Stimulated activated CD4-positive, alpha-beta T cell treated with anti-CD3 and anti-CD28 coated beads, Interleukin-1b, Interleukin-23, amount 100 ng/mL, for 4 hours (primary cell): Measurements from ENCODE around the gene FSTL5.
"Not testable (repeated sequence)": the region's sequence is repeated elsewhere in the genome, so short reads cannot be mapped to it uniquely, and the experiment has no call there.

Experiments
- DNase-seq, 2 donors: peaks; one replicate each; pipeline ENCODE4 v3.0.0-alpha.2; 2020; ENCODE audit warnings: low read depth in 2 of 2

Gene FSTL5

GRCh38 chr4:161841759-161842158 is 322.0 kb downstream of the FSTL5 start:
- no peak for DNase-seq

- DNase-seq: no peak
Measured at GRCh38 chr4:161829591-161829990, 334.2 kb downstream of the FSTL5 start.

GRCh38 chr4:161828061-161828460 is 335.7 kb downstream of the FSTL5 start:
- no peak for DNase-seq

GRCh38 chr4:161827013-161827412 is 336.8 kb downstream of the FSTL5 start:
- no peak for DNase-seq

GRCh38 chr4:161823450-161823849 is 340.4 kb downstream of the FSTL5 start:
- no peak for DNase-seq

- DNase-seq: no peak
Measured at GRCh38 chr4:161822174-161822573, 341.6 kb downstream of the FSTL5 start.

- DNase-seq: no peak
Measured at GRCh38 chr4:161817914-161818313, 345.9 kb downstream of the FSTL5 start.

GRCh38 chr4:161816958-161817357 is 346.8 kb downstream of the FSTL5 start:
- DNase-seq: no peak

- DNase-seq: no peak
Measured at GRCh38 chr4:161815841-161816240, 348.0 kb downstream of the FSTL5 start.

- no peak for DNase-seq
Measured at GRCh38 chr4:161813889-161814288, 349.9 kb downstream of the FSTL5 start.

- DNase-seq: no peak
Measured at GRCh38 chr4:161813389-161813788, 350.4 kb downstream of the FSTL5 start.

GRCh38 chr4:161803171-161803570 is 360.6 kb downstream of the FSTL5 start:
- DNase-seq: no peak

- DNase-seq: no peak
Measured at GRCh38 chr4:161799710-161800109, 364.1 kb downstream of the FSTL5 start.

- no peak for DNase-seq
Measured at GRCh38 chr4:161792991-161793390, 370.8 kb downstream of the FSTL5 start.

- DNase-seq: no peak
Measured at GRCh38 chr4:161791796-161792556, 371.8 kb downstream of the FSTL5 start.

GRCh38 chr4:161767116-161767515 is 396.7 kb downstream of the FSTL5 start:
- no peak for DNase-seq

- no peak for DNase-seq
Measured at GRCh38 chr4:161762796-161763195, 401.0 kb downstream of the FSTL5 start.

GRCh38 chr4:161760008-161760407 is 403.8 kb downstream of the FSTL5 start:
- no peak for DNase-seq

GRCh38 chr4:161758412-161758811 is 405.4 kb downstream of the FSTL5 start:
- not testable (repeated sequence) for DNase-seq

- DNase-seq: no peak
Measured at GRCh38 chr4:161728929-161729328, 434.9 kb downstream of the FSTL5 start.

GRCh38 chr4:161721947-161722346 is 441.9 kb downstream of the FSTL5 start:
- no peak for DNase-seq

- DNase-seq: no peak
Measured at GRCh38 chr4:161717084-161717483, 446.7 kb downstream of the FSTL5 start.

GRCh38 chr4:161714931-161715330 is 448.9 kb downstream of the FSTL5 start:
- no peak for DNase-seq
